Upper lobe of right lung (tissue), 1 donor: ENCODE results near the gene MRPL27. TPM values are rescaled to one million over a fixed set of nuclear protein-coding genes. Genes with fewer than 3 reads are reported as not detected.
"Not testable (repeated sequence)": the region's sequence is repeated elsewhere in the genome, so short reads cannot be mapped to it uniquely, and the experiment has no call there.

Experiments used
- ATAC-seq: fragments of 200-7000 bp; cut with Tn5 transposase; one replicate; pipeline ENCODE4 v1.9.1; 2020; ENCODE audit warnings: mild to moderate bottlenecking, moderate library complexity
- DNase-seq: peaks from one replicate; pipeline ENCODE4 v3.0.0-alpha.2; 2020
- H3K27ac ChIP-seq: fragments of 200-600 bp; one replicate; pipeline ENCODE4 v1.8.0; 2022
- H3K27me3 ChIP-seq: fragments of 200-600 bp; one replicate; pipeline ENCODE4 v1.8.0; 2022; ENCODE audit warnings: mild to moderate bottlenecking
- H3K36me3 ChIP-seq: fragments of 200-600 bp; one replicate; pipeline ENCODE4 v1.8.0; 2022
- H3K4me1 ChIP-seq: fragments of 200-600 bp; one replicate; pipeline ENCODE4 v1.8.0; 2022
- H3K4me3 ChIP-seq: fragments of 200-600 bp; one replicate; pipeline ENCODE4 v1.8.0; 2022; ENCODE audit warnings: mild to moderate bottlenecking
- H3K9me3 ChIP-seq: fragments of 200-600 bp; one replicate; pipeline ENCODE4 v1.8.0; 2022
- CTCF ChIP-seq: fragments of 200-600 bp; IDR thresholded peaks from one replicate; pipeline ENCODE4 v1.8.0; 2022; ENCODE audit warnings: antibody characterized with exemption
- intact Hi-C: fragments of 100-400 bp; cut with DNase I; formaldehyde crosslinking; loops from one replicate; pipeline ENCODE4 v1.11.0; 2022
- total RNA-seq: library from RNA; stranded (reverse); fragmentation: NEBNext Ultra II Directional; extraction: Animal tissue kit (Norgen Biotek cat#: 25700); gene quantifications from one replicate; pipeline ENCODE4 v1.2.1, GENCODE V29; 2021
- donor health status: DM: no; HTN: yes; CAD: no; lungs with severe emphysema.

Gene MRPL27
- total RNA-seq, 1 donor from 2014 or later = 47.1 TPM

GRCh38 chr17:50345432-50346312 is 27.3 kb downstream of the MRPL27 start, which contains the start of gene XYLT2:
Gene XYLT2, plus strand, starts transcription at chr17:50346126. Its CDS starts 15 bp downstream, at chr17:50346141.
- H3K9me3 ChIP-seq = no peaks in the 10 kb centered on the region
- H3K36me3 ChIP-seq = no peaks in the 10 kb centered on the region
- no peak for TF ChIP-seq CTCF
- ATAC-seq (peak; percentile 98), DNase-seq (peak; percentile 93)
- no peaks in the 10 kb centered on the region for H3K27me3 ChIP-seq
- H3K27ac ChIP-seq = peak within 1 kb of the TSS; percentile 70
- peaks cover 13% of the 10 kb centered on the region for H3K4me1 ChIP-seq
- intact Hi-C loops = no loop called here
- H3K4me3 ChIP-seq = peak within 1 kb of the TSS; percentile 90

GRCh38 chr17:50344731-50345365 is 28.1 kb downstream of the MRPL27 start:
- DNase-seq (no peak), ATAC-seq (no peak)
- Histone ChIP-seq H3K9me3 (no peaks in the 10 kb centered on the region), H3K27ac (no peak overlapping the region), H3K4me3 (no peak overlapping the region), H3K36me3 (no peaks in the 10 kb centered on the region), H3K27me3 (no peaks in the 10 kb centered on the region), H3K4me1 (peaks cover 13% of the 10 kb centered on the region)
- intact Hi-C loops = no loop called here
- no peak for TF ChIP-seq CTCF

GRCh38 chr17:50339381-50339780 is 33.6 kb downstream of the MRPL27 start:
- Histone ChIP-seq H3K27me3 (no peaks in the 10 kb centered on the region), H3K4me1 (no peaks in the 10 kb centered on the region), H3K9me3 (no peaks in the 10 kb centered on the region), H3K27ac (no peak overlapping the region), H3K4me3 (no peak overlapping the region), H3K36me3 (no peaks in the 10 kb centered on the region)
- DNase-seq (no peak), ATAC-seq (no peak)
- no peak for TF ChIP-seq CTCF
- intact Hi-C loops = no loop called here

DNA sequence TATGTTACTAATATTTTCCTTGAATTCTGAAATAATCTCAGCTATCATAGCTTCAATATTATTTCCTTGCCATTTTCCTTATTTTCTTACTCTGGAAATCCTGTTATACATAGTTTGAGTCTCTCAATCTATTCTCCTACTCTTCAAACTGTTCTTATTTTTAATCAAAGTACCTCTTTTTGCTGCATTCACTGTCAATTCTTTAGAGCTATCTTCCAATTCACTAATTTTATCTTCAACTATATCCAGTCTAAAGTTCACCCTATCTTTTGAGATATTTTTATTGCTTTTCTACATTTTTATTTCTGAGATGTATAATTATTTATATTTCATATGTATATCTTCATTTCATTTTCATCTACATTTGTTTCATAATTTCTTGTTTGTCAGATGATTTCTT is 34.3 kb downstream of the MRPL27 start:
- no peaks in the 10 kb centered on the region for H3K27me3 ChIP-seq
- H3K4me3 ChIP-seq = no peak overlapping the region
- H3K4me1 ChIP-seq = no peaks in the 10 kb centered on the region
- DNase-seq (no peak), ATAC-seq (no peak)
- TF ChIP-seq CTCF = no peak
- intact Hi-C loops = no loop called here
- H3K27ac ChIP-seq = no peak overlapping the region
- H3K36me3 ChIP-seq = no peaks in the 10 kb centered on the region
- no peaks in the 10 kb centered on the region for H3K9me3 ChIP-seq

- no peak overlapping the region for H3K27ac ChIP-seq
- H3K9me3 ChIP-seq = no peaks in the 10 kb centered on the region
- H3K27me3 ChIP-seq = no peaks in the 10 kb centered on the region
- ATAC-seq = no peak
- no peak for TF ChIP-seq CTCF
- no peak overlapping the region for H3K4me3 ChIP-seq
- H3K4me1 ChIP-seq = no peaks in the 10 kb centered on the region
- intact Hi-C loops = no loop called here
- peak; percentile 6 for DNase-seq
- no peaks in the 10 kb centered on the region for H3K36me3 ChIP-seq
These were observed 35.0 kb downstream of the MRPL27 start for GRCh38 chr17:50337956-50338355.

DNA sequence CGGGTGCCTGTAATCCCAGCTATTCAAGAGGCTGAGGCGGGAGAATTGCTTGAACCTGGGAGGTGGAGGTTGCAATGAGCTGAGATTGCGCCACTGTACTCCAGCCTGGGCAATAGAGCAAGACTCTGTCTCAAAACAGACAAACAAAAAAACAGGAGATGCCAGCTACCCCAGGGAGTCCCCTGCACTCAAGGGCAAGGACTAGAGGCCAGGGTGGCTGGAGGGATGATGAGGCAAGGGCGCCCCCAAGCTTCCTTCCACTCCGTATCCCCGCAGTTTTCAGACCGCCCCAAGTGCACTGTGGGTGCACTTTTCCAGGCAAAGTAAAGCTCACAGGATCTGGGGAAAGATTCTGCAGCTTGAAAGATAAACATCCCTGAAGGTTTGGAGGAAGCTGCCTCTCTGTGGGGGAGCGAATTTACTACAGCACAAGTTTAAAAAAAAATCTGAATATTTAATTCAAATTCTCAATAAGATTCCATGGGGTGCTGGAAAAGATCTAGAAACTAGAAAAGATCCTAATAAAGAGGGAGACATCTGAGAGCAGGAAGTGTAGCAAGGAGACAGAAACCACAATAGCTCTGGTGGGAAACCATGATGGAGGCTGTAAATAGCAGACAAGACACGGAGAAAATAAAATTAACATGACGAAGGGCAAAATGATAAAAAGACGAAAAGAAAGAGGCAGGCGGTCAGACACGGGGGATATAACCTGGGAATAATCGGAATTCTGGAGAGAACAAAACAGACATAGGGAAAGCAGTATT is 39.5 kb downstream of the MRPL27 start:
- intact Hi-C loops, ATAC-seq, H3K36me3 ChIP-seq, H3K27me3 ChIP-seq, H3K27ac ChIP-seq, H3K9me3 ChIP-seq, H3K4me1 ChIP-seq, H3K4me3 ChIP-seq: not testable (repeated sequence)
- DNase-seq = peak; percentile 50
